ENCODE measurements around the gene KIAA0586.
A peak's percentile ranks its signal among the peaks of the same experiment; 100 is the strongest.
"Not testable (repeated sequence)": the region's sequence is repeated elsewhere in the genome, so short reads cannot be mapped to it uniquely, and the experiment has no call there.

KIAA0586 gene

DNA sequence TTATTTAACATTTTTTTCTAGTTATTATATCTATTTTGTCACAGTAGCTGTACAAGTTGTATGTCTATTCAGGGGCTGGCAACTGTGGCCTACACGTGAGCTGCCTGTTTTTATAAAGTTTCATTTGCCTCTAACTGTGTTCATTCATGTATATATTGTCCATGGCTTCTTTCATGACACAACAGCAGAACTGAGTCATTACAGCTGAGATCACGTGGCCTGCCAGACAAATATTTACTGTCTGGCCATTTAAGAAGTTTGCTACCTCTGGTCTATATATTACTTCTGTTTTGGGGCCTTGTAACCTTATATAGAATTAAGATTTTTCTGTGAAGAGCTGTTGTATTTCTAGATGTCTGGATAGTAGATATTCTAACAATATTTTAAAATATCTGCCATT, 37.9 kb downstream of the KIAA0586 start:
- no peak for DNase-seq

DNA sequence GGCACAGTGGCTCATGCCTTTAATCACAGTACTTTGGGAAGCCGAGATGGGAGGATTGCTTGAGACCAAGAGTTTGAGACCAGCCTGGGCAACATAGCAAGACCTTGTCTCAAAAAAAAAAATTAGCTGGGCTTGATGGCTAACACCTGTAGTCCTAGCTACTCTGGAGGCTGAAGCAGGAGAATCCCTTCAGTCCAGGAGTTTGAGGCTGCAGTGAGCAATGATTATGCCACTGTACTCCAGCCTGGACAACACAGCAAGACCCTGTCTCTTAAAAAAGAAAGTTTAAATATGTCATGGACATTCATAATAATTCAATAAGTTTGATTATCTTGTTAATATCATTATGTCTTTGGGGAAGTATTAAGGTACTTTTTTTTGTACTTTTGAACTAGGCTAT, 38.9 kb downstream of the KIAA0586 start:
- no peak for DNase-seq

- no peak for DNase-seq
Observed at GRCh38 chr14:58467575-58467974, 40.1 kb downstream of the KIAA0586 start.

DNA sequence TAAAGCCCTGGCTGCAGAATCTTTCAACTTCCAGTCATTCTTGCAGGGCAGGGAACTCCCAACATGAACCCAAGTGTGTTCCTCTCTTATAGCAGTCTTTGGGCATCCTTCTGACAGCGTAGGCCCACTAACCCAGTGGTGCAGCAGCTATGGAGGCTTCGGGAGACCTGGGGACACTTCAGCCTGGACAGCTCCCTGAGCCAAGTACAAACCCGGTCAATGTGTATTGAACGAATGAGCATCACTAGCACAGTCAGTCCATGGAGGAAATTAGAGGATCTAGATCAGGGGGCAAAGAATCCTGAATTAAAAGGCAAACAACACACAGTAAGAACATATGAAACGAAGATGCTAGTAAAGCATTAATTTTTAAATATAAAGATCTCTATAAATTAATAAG, 41.8 kb downstream of the KIAA0586 start:
- no peak for DNase-seq

- no peak for DNase-seq
Observed at GRCh38 chr14:58476320-58476719, 48.8 kb downstream of the KIAA0586 start.

DNA sequence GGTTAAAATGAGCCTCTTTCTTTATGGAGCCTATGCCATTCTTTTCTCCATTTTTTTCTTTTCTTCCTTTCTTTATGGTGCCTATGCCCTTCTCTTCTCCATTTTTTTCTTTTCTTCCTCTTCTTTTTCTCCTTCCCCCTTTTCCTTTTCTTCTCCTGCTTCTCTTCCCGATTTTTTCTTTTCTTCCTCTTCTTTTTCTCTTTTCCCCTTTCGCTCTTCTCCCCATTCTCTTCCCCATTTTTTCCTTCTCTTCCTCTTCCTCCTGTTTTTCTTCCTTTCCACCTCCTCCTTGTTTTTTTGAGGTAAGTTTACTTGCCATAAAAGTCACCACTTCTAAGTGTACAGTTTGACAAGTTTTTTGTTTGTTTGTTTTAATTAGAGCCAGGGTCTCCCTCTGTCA, 50.1 kb downstream of the KIAA0586 start:
- no peak for DNase-seq

- DNase-seq, result not testable (repeated sequence)
Observed at GRCh38 chr14:58478329-58478728, 50.8 kb downstream of the KIAA0586 start.

- no peak for DNase-seq
Observed at GRCh38 chr14:58479975-58480374, 52.5 kb downstream of the KIAA0586 start.

- DNase-seq, result no peak
Observed at GRCh38 chr14:58484176-58484575, 56.7 kb downstream of the KIAA0586 start.

DNA sequence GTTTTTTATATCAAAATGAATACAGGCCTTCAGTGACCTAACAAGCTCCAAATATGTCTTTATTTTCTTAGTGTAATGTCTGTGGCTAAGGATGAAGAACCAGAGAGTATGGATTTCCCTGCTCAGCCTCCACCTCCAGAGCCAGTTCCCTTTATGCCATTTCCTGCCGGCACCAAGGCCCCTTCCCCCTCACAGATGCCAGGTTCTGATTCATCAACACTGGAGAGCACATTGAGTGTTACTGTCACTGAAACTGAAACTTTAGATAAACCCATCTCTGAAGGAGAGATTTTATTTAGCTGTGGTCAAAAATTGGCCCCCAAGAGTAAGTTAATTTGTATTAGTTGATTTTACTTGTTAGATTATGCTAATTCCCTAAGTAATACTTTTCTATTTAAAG, 61.0 kb downstream of the KIAA0586 start:
- DNase-seq, result no peak

DNA sequence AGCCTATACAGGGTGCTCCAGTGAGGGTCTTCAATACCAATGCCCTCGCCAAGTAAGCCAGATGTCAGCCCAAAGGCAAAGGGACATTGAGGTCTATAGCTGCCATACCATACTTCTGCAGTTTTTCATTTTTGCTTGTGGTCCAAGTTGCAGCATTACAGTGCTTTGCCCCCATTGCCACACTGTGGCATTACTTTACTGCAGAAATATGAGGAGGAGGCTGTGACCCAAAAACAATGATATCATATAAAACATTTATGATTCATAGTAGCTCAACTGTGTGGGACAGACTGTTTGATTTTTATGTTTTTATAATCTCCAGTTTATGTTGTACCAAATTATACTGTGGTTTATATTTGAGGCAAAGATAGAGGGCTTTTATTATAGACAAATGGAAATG, 64.1 kb downstream of the KIAA0586 start:
- DNase-seq, result no peak

DNA sequence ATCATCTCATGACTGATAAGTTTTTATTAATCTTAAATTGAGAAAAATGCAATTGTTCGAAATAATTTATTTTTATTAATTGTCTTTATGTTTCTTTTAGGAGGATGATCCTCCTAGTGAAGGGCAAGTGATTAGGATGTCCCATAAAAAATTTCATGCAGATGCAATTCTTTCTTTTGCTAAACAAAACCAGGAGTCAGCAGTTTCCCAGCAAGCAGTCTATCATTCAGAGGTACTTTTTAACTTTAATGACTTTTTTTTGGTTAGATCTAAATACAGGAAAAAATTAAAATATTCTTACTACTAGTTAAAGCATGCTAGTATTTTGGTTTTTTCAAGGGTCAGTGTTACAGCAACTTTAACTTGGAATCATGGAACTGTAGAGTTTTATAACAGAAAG, 64.5 kb downstream of the KIAA0586 start:
- no peak for DNase-seq

GRCh38 chr14:58501214-58501816, 73.8 kb downstream of the KIAA0586 start:
- peak; percentile 7 for DNase-seq

DNA sequence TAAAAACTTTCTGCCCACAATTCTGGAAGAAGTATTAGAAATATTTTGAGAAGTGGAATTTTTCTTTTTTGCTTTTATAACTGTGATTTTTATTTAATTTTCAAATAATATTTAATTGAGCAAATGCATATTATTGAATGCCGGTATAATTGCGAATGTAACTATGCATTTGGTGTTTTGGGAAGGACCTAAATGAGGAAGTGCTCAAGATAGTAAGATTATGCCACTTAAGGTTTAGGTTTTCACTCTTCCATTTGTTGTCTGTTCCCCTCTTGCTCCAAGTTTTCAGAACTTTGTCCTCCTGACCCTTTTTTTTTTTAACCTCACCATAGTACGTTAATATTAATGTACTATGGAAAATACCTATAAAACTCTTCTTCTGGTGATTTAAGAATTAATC, 85.8 kb downstream of the KIAA0586 start:
- no peak for DNase-seq

GRCh38 chr14:58517592-58517991, 90.1 kb downstream of the KIAA0586 start:
- no peak for DNase-seq

- not testable (repeated sequence) for DNase-seq
Observed at GRCh38 chr14:58525691-58526090, 98.2 kb downstream of the KIAA0586 start.

- DNase-seq, result no peak
Observed at GRCh38 chr14:58533446-58533845, 105.9 kb downstream of the KIAA0586 start.

DNA sequence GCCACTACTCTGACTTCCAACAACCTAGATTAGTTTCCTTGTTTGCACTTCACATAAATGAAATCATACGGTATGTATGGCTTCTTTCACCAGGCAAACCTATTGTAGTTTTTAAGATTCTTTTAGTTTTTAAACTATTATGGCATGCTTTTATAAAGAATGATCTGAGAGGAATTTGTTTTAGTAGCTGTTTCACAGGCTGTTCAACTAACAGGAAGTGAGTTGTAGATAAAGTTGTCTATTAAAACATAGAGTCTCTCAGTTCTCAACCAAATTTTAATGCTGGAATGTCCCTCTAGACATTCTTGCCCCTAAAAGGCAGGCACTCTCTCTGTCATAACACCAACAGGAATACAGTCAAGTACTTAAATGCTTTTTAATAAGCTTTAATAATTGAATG, 107.5 kb downstream of the KIAA0586 start:
- no peak for DNase-seq

- DNase-seq, result no peak
Observed at GRCh38 chr14:58537004-58537403, 109.5 kb downstream of the KIAA0586 start.

DNA sequence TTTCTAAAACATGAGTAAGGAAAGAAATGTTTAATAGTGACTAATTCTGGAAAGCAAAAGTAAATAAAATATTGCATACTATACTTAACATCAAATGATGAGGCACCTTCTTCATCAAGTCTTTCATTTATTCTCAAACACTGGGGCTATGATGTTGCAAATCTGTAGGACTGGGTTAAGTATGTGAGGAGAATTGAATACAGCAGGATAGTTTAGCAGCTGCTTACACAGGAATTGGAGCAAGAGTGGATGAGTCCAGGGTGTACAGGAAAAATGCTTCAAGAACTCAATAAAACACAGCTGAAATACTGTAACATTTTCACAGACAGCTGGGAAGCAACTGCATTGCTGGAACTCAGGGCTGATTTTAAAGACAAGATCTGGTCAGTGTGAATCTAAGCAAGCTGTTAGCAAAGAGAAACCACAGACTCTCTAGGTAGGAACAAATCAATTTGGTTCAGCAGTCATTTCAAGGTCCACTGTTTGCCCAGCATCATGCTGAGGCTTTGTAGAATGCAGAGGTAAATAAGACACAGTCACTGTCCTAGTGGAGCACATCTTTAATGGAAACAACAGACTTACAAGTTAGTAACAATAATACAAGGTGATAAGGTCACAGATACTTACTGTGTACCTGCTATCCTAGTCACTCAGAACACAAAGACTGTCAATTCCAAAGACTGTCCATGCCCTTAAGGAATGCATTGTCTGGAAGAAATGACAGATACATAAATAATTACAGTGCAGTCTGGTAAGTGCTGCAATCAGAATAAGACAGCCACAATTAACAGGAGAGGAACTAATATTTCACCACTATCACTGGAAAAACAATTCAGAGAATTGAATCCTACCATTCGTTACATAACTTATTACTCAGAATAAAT, 113.5 kb downstream of the KIAA0586 start:
- DNase-seq, result no peak

GRCh38 chr14:58541633-58542022, 114.1 kb downstream of the KIAA0586 start:
- no peak for DNase-seq

DNA sequence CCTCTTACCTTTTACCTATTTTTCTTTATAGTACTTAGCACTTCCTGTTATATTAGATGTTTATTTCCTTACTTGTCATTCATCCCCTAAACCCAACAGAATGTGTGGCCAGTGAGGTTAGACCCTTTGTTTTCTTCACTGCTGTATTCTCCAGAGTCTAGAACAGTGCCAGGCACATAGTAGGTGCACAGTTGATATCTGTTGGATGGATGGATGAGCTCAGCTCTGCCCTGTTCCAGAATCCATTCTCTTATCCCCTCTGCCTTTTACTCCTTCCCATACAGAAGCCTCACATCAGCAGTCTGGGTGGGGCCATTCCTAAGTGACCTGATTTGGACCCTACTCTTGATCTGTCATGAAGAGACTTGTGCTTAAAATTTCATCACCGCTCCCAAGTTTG, 115.7 kb downstream of the KIAA0586 start:
- DNase-seq, result no peak

GRCh38 chr14:58547649-58548048, 120.1 kb downstream of the KIAA0586 start:
- no peak for DNase-seq

DNA sequence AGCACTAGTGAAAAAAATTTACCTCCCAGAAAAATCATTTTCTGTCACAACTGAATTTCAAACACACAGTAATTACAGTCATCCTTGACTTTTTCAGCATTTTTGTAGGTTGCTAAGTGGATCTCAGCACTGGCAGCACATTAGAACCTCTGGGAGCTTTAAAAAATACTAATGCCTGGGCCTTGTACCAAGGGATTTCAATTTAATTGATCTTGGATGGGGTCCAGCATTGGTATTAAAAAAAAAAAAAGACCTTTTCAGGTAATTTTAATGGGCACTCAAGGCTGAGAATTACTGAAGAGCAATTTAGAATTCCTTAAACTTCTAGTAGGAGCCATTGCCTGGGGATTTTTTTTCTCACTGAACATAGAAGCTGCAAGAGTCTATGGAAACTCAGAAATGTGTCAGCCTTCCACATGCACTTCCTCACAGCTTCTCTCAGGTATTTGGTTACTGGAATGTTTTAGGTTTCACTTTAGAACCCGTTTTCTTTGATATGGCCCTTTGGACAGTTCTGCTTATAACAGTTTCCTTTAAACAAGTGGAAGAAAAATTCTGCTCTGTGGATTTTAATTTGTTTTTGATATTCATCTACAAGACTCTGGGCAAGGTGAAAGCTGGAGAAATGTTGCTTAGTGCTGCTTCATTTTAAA, 121.7 kb downstream of the KIAA0586 start:
- no peak for DNase-seq
